Measurements from ENCODE around the gene ALKBH6. TPM values are rescaled to one million over a fixed set of nuclear protein-coding genes. Genes with fewer than 3 reads are reported as not detected.

Gene ALKBH6
- total RNA-seq, 2 donors from 2014 or later = 11.6 to 13.2 TPM

DNA sequence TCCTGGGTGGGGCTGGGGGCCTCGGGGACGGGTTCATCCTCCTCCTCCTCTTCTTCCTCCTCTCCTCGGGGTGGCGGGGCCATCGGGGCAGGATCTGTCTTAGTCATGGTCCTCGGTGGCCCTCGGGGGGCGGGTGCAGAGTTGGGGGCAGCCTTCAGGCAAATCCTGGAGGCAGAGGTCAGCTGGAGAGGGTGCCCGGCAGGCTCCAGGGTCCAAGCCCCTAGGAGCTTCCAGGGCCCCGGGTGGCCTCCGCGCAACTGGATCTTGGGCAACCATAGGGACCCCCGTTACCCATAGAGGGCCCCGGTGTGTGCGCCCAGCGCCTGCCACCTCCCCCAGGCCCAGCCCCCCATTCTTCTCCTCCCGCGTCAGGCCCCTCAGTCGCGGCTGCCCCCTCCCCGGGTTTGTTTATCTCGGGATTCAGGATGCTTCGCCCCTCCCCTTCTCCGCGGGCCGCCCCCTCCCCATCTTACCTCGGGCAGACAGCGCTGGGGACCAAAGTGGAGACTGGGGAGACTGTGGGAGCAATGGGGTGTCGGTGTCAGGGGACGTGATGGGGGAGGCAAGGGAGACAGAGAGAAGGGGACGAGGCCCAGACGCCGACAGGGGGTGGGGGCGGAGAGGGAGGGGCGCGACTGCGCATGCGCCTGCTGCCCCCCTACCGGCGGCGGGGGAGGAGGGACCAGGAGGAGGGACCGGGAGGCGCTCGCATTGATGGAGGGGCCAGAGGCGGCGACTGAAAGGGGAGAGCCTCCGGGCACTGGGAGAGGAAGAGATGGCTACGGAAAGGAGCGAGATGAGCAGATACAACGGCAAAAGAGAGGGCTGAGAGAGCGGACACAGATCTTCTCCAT lies 18.5 kb upstream of the ALKBH6 start, which contains the start of gene CLIP3:
CLIP3 (minus strand) TSS at position 623 of the 854 bp plus-strand sequence; CDS start at position 107, 516 bp downstream.
- intact Hi-C loops (cut with DNase I) = no loop called here
- ATAC-seq (peak; percentile 88 to 89), DNase-seq (peak; percentile 71)

- no peak for ATAC-seq
- intact Hi-C loops (cut with DNase I) = no loop called here
- DNase-seq = no peak
Observed at GRCh38 chr19:36031308-36031707, 17.3 kb upstream of the ALKBH6 start.

- DNase-seq = no peak
- intact Hi-C loops (cut with DNase I) = no loop called here
- no peak for ATAC-seq
Observed at GRCh38 chr19:36030264-36031148, 16.5 kb upstream of the ALKBH6 start.

DNA sequence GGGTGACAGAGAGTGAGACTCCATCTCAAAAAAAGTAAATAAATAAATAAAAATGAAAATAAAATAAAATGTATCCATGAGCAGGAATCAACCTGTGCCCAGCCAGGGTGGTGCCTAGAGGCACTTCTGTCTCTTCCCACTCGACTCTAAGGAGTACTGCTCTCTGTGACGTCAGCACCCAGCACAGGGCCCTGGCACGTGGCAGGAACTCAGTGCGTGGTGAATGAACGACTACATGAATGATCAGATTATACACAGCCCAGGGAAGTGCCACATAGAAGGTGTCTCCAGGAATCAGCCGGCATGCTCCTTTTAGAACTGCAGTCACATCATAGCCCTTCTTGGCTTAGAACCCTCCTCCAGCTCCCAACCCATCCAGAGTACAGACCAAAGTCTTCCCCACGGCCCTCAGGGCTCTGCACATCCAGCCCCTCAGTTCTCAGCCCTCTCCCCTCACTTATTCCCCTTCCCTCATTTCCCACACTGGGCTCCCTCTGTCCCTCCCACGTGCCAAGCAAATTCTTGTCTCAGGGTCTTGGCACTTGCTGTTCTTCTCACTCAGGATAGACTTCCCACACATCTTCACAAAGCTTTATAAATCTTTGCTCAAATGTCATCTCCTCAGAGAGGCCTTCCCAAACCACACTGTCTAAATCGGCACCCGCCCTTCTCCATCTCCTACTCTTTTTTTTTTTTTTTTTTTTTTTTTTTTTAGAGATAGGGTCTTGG lies 14.5 kb upstream of the ALKBH6 start:
- intact Hi-C loops (cut with DNase I) = no loop called here
- DNase-seq = no peak
- ATAC-seq = no peak

GRCh38 chr19:36027696-36028095 lies 13.7 kb upstream of the ALKBH6 start:
- DNase-seq = no peak
- no peak for ATAC-seq
- intact Hi-C loops (cut with DNase I) = no loop called here

GRCh38 chr19:36026091-36026876 lies 12.3 kb upstream of the ALKBH6 start:
- DNase-seq (no peak), ATAC-seq (no peak)
- intact Hi-C loops (cut with DNase I) = no loop called here

- DNase-seq (no peak), ATAC-seq (no peak)
- intact Hi-C loops (cut with DNase I) = no loop called here
Observed at GRCh38 chr19:36025541-36025940, 11.5 kb upstream of the ALKBH6 start.

GRCh38 chr19:36023432-36023831 lies 9.4 kb upstream of the ALKBH6 start:
- intact Hi-C loops (cut with DNase I) = no loop called here
- DNase-seq (no peak), ATAC-seq (no peak)

DNA sequence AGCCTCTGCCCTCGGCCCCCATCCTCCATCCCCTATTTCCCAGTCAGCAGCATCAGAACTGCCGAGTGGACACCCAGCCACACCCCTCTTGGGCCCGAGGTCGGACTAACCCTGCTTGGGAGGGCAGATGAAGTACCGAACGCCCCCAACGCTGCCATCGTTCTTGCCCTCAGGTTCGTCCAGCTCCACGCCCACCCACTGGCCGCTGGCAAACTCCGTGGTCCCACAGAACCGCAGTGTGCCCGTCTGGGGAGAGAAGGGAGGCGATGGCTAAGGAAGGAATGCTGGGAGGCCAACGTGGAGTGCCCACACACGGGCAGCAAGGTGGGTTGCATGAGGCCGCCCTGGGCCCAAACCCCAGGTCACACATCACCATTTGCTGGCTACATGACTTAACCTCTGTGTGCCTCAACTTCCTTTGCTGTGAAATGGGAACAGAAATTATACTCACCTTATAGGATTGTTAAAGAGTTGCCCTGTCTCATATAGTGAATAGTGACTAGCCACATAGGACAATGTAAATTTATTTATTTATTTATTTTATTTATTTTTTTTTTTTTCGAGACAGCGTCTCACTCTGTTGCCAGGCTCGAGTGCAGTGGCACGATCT lies 5.2 kb upstream of the ALKBH6 start:
- DNase-seq (no peak), ATAC-seq (no peak)
- intact Hi-C loops (cut with DNase I) = no loop called here

GRCh38 chr19:36013280-36014011 lies 567 bp downstream of the ALKBH6 start:
- intact Hi-C loops (cut with DNase I) = no loop called here
- DNase-seq (no peak), ATAC-seq (no peak)

DNA sequence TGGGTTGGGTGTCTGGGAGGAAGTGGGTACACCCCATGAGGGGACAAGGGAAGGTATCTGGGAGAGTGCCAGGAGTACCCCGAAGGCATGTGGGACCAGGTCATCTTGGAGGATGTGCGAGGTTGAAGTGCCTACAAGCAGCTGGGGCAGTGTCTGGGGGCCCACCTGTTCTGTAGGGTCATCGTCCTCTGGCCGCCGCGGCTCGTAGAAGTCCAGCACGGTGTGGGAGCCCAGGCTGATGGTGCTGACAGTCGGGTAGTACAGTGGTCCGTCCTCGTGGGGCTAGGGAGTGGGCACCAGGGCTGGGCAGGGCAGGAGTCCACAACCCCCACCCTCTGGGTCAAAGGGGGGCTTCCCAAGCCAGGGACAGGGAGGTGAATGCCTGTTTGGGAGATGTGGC lies 3.6 kb downstream of the ALKBH6 start:
- ATAC-seq = no peak
- intact Hi-C loops (cut with DNase I) = no loop called here
- DNase-seq = no peak

- DNase-seq = no peak
- no peak for ATAC-seq
- intact Hi-C loops (cut with DNase I) = no loop called here
Observed at GRCh38 chr19:36009633-36010379, 4.2 kb downstream of the ALKBH6 start.

GRCh38 chr19:36009220-36009619 lies 4.8 kb downstream of the ALKBH6 start:
- intact Hi-C loops (cut with DNase I) = no loop called here
- peak; percentile 81 for DNase-seq
- ATAC-seq = peak; percentile 60 to 73

DNA sequence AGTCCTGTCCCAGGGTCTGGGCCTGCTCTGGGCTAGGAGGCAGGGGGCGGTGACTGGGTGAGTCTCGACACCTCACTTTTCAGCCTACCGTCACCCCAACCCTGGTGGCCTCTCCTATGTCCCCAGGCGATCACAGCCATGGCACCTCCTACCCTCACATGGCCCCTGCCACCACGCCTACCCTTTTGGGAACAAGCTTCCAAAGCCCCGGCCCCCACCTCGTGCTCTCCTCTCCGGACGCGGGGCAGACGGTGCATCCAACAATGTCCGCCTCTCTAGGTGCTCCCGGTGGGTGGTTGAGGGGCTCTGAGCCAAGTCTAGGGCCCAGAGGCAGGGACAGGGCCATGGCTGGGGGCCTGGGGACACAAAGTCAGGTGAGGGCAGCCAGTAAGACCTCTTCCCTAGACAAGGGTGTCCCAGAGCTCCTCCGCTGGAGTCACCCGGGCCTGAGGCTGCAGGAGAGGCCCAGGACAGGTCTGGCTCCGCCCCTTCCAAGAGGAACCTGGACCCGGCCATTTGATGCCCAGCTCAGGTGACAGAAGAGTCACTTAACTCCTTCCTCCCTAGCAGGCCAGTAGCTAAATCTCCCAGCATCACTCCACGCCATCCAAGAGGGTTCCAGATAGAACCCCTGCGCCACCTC lies 5.6 kb downstream of the ALKBH6 start, which contains the start of gene SYNE4:
SYNE4 (minus strand) TSS at position 478 of the 643 bp plus-strand sequence; CDS start at position 346, 132 bp downstream.
- peak in 1 of 2 donors; percentile 7 for ATAC-seq
- intact Hi-C loops (cut with DNase I) = no loop called here

GRCh38 chr19:36006955-36007354 lies 7.1 kb downstream of the ALKBH6 start:
- intact Hi-C loops (cut with DNase I) = no loop called here
- ATAC-seq = no peak
- DNase-seq = no peak

More for the DNA sequence above, 5.6 kb downstream of the ALKBH6 start, which contains the start of gene SYNE4:
- DNase-seq = no peak

DNA sequence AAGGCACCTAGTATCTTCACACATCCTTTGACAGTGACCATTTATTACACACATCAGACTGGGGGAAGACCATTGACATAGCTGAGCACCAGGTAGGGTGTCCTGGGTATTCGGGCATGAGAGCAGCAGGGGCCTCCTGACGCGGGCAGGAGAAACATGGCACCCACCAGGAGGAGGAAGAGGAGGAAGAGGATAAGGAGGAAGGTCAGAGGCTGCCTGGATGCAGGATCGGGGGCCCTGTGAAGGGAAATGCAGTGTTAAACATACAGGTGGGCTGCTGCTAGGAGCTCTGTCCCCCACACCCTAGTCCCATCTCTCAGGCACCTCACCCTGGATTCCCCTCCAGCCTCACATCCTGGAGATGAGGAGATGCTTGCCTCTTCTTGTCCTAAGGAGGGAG lies 10.7 kb downstream of the ALKBH6 start:
- ATAC-seq (no peak), DNase-seq (no peak)
- intact Hi-C loops (cut with DNase I) = no loop called here

All from left cardiac atrium (tissue), 4 donors.